DOHH2 (cell line): ENCODE data around the gene CRTC3.

ENCODE experiments used
- H3F3A ChIP-seq: fragments of 200-600 bp; sonication (generic), shearing (Covaris generic); 2 replicates; pipeline ENCODE4 v1.6.0; 2016; ENCODE audit warnings: antibody characterized with exemption, mild to moderate bottlenecking; ENCODE audit not compliant: control insufficient read depth, insufficient read depth
- H3K27ac ChIP-seq: fragments of 200-600 bp; sonication (generic); 2 replicates; pipeline ENCODE4 v1.5.1; 2014; ENCODE audit warnings: low read depth, mild to moderate bottlenecking, low read length, moderate library complexity
- H3K27me3 ChIP-seq: fragments of 200-600 bp; sonication (generic); 2 replicates; pipeline ENCODE4 v1.6.1; 2014; ENCODE audit warnings: mild to moderate bottlenecking, low read length, mixed read lengths; ENCODE audit not compliant: control insufficient read depth
- H3K36me3 ChIP-seq: fragments of 200-600 bp; sonication (generic); 2 replicates; pipeline ENCODE4 v1.6.1; 2014; ENCODE audit warnings: mild to moderate bottlenecking, low read length, moderate library complexity, mixed read lengths; ENCODE audit not compliant: control insufficient read depth
- H3K4me1 ChIP-seq: fragments of 200-600 bp; sonication (generic); 2 replicates; pipeline ENCODE4 v1.6.1; 2014; ENCODE audit warnings: mild to moderate bottlenecking, low read length, mixed read lengths; ENCODE audit not compliant: control insufficient read depth
- H3K4me2 ChIP-seq: fragments of 200-600 bp; sonication (generic); 2 replicates; pipeline ENCODE4 v1.6.0; 2014; ENCODE audit warnings: mild to moderate bottlenecking, low read length, moderate library complexity
- H3K4me3 ChIP-seq: fragments of 200-600 bp; sonication (generic); 2 replicates; pipeline ENCODE4 v1.5.1; 2014; ENCODE audit warnings: mild to moderate bottlenecking, low read length, mixed read lengths
- H3K79me2 ChIP-seq: fragments of 200-600 bp; sonication (generic); 2 replicates; pipeline ENCODE4 v1.6.1; 2014; ENCODE audit warnings: mild to moderate bottlenecking, low read length, mixed read lengths; ENCODE audit not compliant: control insufficient read depth
- H3K9me2 ChIP-seq: fragments of 200-600 bp; sonication (generic); replicated peaks from 2 replicates; pipeline ENCODE4 v1.6.1; 2014; ENCODE audit warnings: mild to moderate bottlenecking, low read length, mixed read lengths; ENCODE audit not compliant: control insufficient read depth
- H3K9me3 ChIP-seq: fragments of 200-600 bp; sonication (generic); 2 replicates; pipeline ENCODE4 v1.6.1; 2014; ENCODE audit warnings: antibody characterized with exemption, low read length, mixed read lengths; ENCODE audit not compliant: control insufficient read depth, insufficient read depth
- H4K20me1 ChIP-seq: fragments of 200-600 bp; sonication (generic); 2 replicates; pipeline ENCODE4 v1.6.0; 2014; ENCODE audit warnings: low read depth, mild to moderate bottlenecking, antibody characterized with exemption, low read length, moderate library complexity; ENCODE audit not compliant: control insufficient read depth, insufficient read depth
- EZH2phosphoT487 ChIP-seq: fragments of 200-600 bp; sonication (generic); IDR thresholded peaks from 2 replicates; pipeline ENCODE4 v1.6.1; 2017; ENCODE audit warnings: borderline replicate concordance, mild to moderate bottlenecking, antibody characterized with exemption, low read length, moderate library complexity, mixed read lengths
- TF ChIP-seq, protein P1 (sequence below): fragments of 200-600 bp; sonication (generic); IDR thresholded peaks from one replicate; pipeline ENCODE4 v1.5.1; 2014; ENCODE audit warnings: antibody characterized with exemption, mild to moderate bottlenecking, low read depth, low read length; ENCODE audit not compliant: poor library complexity, severe bottlenecking

Gene CRTC3

DNA sequence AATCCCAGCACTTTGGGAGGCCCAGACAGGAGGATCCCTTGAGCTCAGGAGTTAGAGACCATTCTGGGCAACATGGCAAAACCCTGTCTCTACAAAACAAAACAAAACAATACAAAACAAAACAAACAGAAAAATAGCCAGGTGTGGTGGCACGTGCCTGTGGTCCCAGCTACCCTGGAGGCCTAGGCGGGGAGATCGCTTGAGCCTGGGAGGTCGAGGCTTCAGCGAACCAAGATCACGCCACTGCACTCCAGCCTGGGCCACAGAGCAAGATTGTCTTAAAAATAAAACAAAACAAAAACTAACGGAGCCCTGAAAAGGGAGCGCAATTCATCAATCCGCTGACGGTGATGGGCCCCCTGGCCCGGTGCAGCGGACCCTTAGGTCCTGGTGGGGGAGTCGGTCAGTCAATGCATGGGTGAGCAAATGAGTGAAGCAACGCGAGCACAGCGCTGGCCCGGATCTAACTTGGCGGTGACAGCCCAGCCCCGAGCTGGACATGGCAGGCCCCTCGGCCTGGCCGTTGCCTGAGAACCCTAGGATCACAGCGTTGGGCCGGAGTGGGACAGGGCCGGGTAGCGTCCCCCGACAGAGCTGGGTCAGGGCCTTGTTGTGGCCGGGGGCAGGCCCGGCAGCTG is 135.0 kb downstream of the CRTC3 start:
- Histone ChIP-seq H3K4me2 (peak overlapping the region; percentile 95), H3K79me2 (peaks cover 31% of the 10 kb centered on the region)
- TF ChIP-seq, protein P1, sequence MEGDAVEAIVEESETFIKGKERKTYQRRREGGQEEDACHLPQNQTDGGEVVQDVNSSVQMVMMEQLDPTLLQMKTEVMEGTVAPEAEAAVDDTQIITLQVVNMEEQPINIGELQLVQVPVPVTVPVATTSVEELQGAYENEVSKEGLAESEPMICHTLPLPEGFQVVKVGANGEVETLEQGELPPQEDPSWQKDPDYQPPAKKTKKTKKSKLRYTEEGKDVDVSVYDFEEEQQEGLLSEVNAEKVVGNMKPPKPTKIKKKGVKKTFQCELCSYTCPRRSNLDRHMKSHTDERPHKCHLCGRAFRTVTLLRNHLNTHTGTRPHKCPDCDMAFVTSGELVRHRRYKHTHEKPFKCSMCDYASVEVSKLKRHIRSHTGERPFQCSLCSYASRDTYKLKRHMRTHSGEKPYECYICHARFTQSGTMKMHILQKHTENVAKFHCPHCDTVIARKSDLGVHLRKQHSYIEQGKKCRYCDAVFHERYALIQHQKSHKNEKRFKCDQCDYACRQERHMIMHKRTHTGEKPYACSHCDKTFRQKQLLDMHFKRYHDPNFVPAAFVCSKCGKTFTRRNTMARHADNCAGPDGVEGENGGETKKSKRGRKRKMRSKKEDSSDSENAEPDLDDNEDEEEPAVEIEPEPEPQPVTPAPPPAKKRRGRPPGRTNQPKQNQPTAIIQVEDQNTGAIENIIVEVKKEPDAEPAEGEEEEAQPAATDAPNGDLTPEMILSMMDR, result no peak
- TF ChIP-seq EZH2phosphoT487, result no peak

DNA sequence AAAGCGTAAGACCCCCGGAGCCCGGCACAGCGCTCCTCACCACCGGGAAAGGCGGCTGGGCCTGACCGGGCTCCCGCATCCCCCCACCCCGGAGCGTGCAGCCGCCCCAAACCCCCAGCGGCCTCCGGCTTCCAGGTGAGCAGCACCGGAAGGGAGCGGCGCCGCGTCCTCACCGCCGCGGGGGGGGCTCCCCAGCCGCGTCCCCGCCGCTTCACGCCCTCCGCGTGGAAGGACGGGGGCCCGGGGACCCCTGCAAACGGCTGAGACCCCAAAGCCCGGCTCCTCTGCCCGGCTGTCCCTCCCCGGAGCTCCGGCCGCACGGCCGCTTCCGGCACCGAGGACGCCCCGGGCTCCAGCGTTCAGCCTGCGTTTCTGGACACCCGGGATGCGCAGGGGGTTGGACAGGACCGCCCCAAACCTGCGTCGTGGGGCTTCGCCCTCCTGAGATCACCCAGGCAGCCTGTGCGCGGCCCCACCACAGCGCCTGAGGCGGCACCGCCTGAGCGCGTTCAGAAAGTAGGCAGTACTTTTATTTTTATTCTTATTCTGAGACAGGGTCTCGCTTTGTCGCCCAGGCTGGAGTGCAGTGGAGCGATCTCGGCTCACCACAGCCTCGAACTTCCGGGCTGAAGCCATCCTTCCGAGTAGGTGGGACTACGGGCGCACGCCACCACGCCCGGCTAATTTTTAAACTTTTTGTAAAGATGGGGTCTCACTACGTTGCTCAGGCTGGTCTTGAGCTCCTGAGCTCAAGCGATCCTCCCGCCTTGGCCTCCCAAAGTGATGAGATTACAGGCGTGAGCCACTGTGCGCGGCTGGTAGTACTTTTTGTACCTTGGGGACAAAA is 135.8 kb downstream of the CRTC3 start:
- peaks cover 22% of the 10 kb centered on the region for H3K36me3 ChIP-seq
- no peaks in the 10 kb centered on the region for H4K20me1 ChIP-seq
- peak overlapping the region; percentile 99 for H3K27ac ChIP-seq
- H3K4me1 ChIP-seq, result peaks cover 83% of the 10 kb centered on the region
- no peaks in the 10 kb centered on the region for H3K9me2 ChIP-seq
- peaks cover 56% of the 10 kb centered on the region for H3F3A ChIP-seq
- H3K4me2 ChIP-seq, result peak overlapping the region; percentile 95
- peaks cover 6% of the 10 kb centered on the region; the same call in 1 of the 2 replicates for H3K9me3 ChIP-seq
- TF ChIP-seq, protein P1, result peak; percentile 3
- no peak for TF ChIP-seq EZH2phosphoT487
- H3K79me2 ChIP-seq, result peaks cover 30% of the 10 kb centered on the region
- H3K27me3 ChIP-seq, result no peaks in the 10 kb centered on the region
- H3K4me3 ChIP-seq, result peak overlapping the region; percentile 90

More for the DNA sequence above, 135.0 kb downstream of the CRTC3 start:
- H3K36me3 ChIP-seq, result peaks cover 22% of the 10 kb centered on the region
- no peaks in the 10 kb centered on the region for H3K9me2 ChIP-seq
- peaks cover 91% of the 10 kb centered on the region for H3K4me1 ChIP-seq
- peak overlapping the region; percentile 90 for H3K4me3 ChIP-seq
- peaks cover 62% of the 10 kb centered on the region for H3F3A ChIP-seq
- no peaks in the 10 kb centered on the region for H4K20me1 ChIP-seq
- H3K27ac ChIP-seq, result peak overlapping the region; percentile 99
- peaks cover 6% of the 10 kb centered on the region; the same call in 1 of the 2 replicates for H3K9me3 ChIP-seq
- H3K27me3 ChIP-seq, result no peaks in the 10 kb centered on the region

DNA sequence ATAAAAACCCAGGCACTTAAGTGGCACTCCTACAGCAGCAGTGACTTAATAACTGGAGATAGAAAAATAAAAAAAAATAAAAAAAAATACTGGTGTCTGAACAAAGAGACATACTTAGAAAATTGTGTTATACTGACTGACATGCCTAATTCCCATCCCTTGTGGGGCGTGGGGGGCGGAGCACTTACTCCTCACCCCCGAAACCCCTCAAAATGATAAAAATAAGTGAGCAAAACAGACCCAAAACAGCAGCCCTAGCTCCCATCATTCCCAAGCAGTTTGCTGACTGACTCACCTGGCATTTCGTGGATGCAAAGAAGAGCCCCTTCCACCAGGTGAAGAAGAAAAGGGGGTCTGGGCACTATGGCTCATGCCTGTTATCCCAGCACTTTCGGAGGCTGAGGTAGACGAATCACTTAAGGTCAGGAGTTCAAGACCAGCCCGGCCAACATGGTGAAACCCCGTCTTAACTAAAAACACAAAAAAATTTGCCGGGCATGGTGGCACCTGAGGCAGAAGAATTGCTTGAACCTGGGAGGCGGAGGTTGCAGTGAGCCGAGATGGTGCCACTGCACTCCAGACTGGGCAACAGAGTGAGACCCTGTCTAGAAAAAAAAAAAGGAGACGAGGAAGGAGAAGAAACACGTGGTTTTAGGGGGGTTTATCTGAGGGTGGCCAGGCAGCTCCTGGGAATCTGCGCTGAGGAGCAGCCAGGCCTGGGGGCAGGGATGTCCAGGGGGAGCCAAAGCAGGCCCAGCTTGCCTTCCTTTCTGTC is 136.6 kb downstream of the CRTC3 start:
- no peaks in the 10 kb centered on the region for H4K20me1 ChIP-seq
- H3K9me2 ChIP-seq, result no peaks in the 10 kb centered on the region
- H3K79me2 ChIP-seq, result peaks cover 30% of the 10 kb centered on the region
- TF ChIP-seq, protein P1, result no peak
- TF ChIP-seq EZH2phosphoT487, result no peak
- H3K27me3 ChIP-seq, result no peaks in the 10 kb centered on the region
- H3K36me3 ChIP-seq, result peaks cover 22% of the 10 kb centered on the region
- H3K9me3 ChIP-seq, result peaks cover 6% of the 10 kb centered on the region; the same call in 1 of the 2 replicates
- H3K4me1 ChIP-seq, result peaks cover 77% of the 10 kb centered on the region
- peak overlapping the region; percentile 90 for H3K4me3 ChIP-seq
- H3F3A ChIP-seq, result peaks cover 53% of the 10 kb centered on the region
- peak overlapping the region; percentile 99 for H3K27ac ChIP-seq
- H3K4me2 ChIP-seq, result peak overlapping the region; percentile 95
